Stimulated activated naive B cell treated with anti-CD40 and anti-IgM and Interleukin-4, amounts not matched to agents 10 μg/mL and 1 μg/mL and 100 μg/mL, for 72 hours (primary cell): ENCODE results near the gene SLC31A2.

Experiments used
- ATAC-seq, 2 donors: fragments of 150-1000 bp; cut with Tn5 transposase; replicated peaks; 2 replicates each; pipeline ENCODE4 v1.10.0; 2021; ENCODE audit warnings: moderate library complexity in 1 of 2
- DNase-seq: peaks from one replicate; pipeline ENCODE4 v3.0.0; 2021
- H3K27ac Mint-ChIP-seq: one replicate; pipeline ENCODE4 v1.8.0; 2022; ENCODE audit warnings: mild to moderate bottlenecking, mixed read lengths
- H3K27me3 Mint-ChIP-seq, 2 donors: one replicate each; pipeline ENCODE4 v1.8.0; 2022; ENCODE audit warnings: mixed read lengths in 2 of 2
- H3K36me3 Mint-ChIP-seq, 2 donors: one replicate each; pipeline ENCODE4 v1.8.0; 2022; ENCODE audit warnings: mixed read lengths in 2 of 2, mild to moderate bottlenecking in 1 of 2
- H3K4me1 Mint-ChIP-seq, 2 donors: one replicate each; pipeline ENCODE4 v1.8.0; 2022; ENCODE audit warnings: mixed read lengths in 2 of 2, mild to moderate bottlenecking in 1 of 2
- H3K4me3 Mint-ChIP-seq, 2 donors: one replicate each; pipeline ENCODE4 v1.8.0; 2022; ENCODE audit warnings: mild to moderate bottlenecking in 2 of 2, mixed read lengths in 2 of 2, moderate library complexity in 1 of 2
- H3K9me3 Mint-ChIP-seq, 2 donors: one replicate each; pipeline ENCODE4 v1.8.0; 2022; ENCODE audit warnings: mixed read lengths in 2 of 2, mild to moderate bottlenecking in 1 of 2

Gene SLC31A2

DNA sequence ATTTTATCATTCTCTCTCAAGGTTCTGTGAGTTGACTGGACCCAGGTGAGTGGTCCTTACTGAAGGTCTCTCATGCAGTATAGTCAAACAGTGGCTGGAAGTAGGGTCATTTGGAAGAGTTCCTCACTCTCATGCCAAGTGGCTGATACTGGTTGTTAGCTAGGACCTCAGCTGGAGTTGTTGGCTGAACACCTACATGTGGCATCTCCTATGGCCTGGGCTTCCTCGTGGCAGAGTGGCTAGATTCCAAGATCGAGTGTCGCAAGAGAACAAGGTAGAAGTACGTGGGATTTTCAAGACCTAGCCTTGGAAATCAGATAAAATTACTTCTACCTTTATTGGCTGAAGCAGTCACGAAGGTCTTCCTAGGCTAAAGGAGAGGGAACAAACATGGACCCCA lies 7.6 kb downstream of the SLC31A2 start:
- Mint-ChIP-seq H3K9me3 (no peaks in the 10 kb centered on the region), H3K27ac (no peak overlapping the region), H3K36me3 (peaks cover 34 to 41% of the 10 kb centered on the region in 2 donors), H3K4me3 (no peak overlapping the region), H3K27me3 (no peaks in the 10 kb centered on the region), H3K4me1 (peaks cover 12 to 17% of the 10 kb centered on the region in 2 donors)
- DNase-seq (no peak), ATAC-seq (no peak)

GRCh38 chr9:113160571-113160970 lies 9.8 kb downstream of the SLC31A2 start:
- Mint-ChIP-seq H3K36me3 (peaks cover 37 to 47% of the 10 kb centered on the region in 2 donors), H3K27me3 (no peaks in the 10 kb centered on the region), H3K27ac (peak overlapping the region; percentile 81), H3K9me3 (no peaks in the 10 kb centered on the region), H3K4me3 (no peak overlapping the region), H3K4me1 (peaks cover 11 to 15% of the 10 kb centered on the region in 2 donors)
- DNase-seq = no peak
- ATAC-seq = no peak

DNA sequence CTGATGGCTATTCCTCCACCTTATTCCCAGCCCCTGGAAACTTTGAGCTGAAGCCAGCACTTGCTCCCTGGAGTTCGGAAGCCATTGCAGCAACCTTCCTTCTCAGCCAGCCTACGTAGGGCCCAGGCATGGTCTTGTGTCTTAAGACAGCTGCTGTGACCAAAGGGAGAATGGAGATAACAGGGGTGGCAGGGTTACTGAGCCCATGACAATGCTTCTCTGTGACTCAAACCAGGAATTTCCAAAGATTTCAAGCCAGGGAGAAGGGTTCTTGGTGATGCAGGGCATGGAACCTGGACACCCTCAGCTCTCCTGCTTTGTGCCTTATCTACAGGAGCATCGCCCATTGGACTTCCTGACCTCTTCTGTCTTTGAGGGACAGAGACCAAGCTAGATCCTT lies 12.2 kb downstream of the SLC31A2 start:
- no peaks in the 10 kb centered on the region for H3K27me3 Mint-ChIP-seq
- no peak overlapping the region for H3K4me3 Mint-ChIP-seq
- ATAC-seq (no peak), DNase-seq (no peak)
- peaks cover 0 to 2% of the 10 kb centered on the region in 2 donors for H3K4me1 Mint-ChIP-seq
- H3K36me3 Mint-ChIP-seq = peaks cover 37 to 62% of the 10 kb centered on the region in 2 donors
- no peaks in the 10 kb centered on the region for H3K9me3 Mint-ChIP-seq
- no peak overlapping the region for H3K27ac Mint-ChIP-seq

DNA sequence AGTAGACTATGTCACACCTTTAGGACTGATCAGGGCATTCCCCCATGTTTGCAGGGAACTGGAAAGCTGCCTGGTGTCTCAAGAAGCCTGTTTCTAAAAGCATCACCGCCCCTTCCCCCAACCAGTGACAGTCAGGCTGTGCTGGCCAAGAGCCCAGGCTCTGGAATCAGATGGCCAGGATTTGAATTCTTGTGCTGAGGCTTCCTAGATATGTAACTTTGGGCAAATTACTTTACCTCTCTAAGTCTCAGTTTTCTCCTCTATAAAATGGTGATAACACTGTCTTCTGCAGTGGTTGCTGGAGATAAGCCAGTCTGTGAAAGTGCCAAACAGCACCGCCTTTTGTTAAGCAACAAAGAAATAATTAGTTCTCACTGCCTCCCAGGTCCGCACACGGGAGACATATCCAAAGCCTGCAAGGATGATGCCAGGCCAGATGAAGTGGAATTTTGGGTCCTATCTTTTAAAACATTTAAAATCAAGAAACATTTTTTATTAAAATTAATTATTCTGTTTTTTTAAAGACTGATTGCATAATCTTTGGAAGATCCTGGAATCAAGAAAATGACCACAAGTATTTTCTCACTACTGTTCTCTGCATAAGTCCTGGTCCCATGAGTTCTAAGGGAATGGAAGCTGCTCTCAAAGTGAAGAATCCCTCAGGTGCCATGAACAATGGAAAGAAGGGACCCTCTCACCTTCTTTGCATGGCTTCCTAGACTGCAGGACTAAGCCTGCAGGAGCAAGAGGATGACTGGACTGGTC lies 13.9 kb downstream of the SLC31A2 start:
- no peak for ATAC-seq
- no peak for DNase-seq
- no peak overlapping the region for H3K4me3 Mint-ChIP-seq
- H3K4me1 Mint-ChIP-seq = peaks cover 0 to 2% of the 10 kb centered on the region in 2 donors
- H3K27ac Mint-ChIP-seq = no peak overlapping the region
- no peaks in the 10 kb centered on the region for H3K9me3 Mint-ChIP-seq
- H3K36me3 Mint-ChIP-seq = peaks cover 42 to 69% of the 10 kb centered on the region in 2 donors
- no peaks in the 10 kb centered on the region for H3K27me3 Mint-ChIP-seq

GRCh38 chr9:113166039-113166438 lies 15.2 kb downstream of the SLC31A2 start:
- H3K36me3 Mint-ChIP-seq = peaks cover 45 to 72% of the 10 kb centered on the region in 2 donors
- ATAC-seq (no peak), DNase-seq (no peak)
- no peaks in the 10 kb centered on the region for H3K27me3 Mint-ChIP-seq
- no peak overlapping the region for H3K27ac Mint-ChIP-seq
- no peaks in the 10 kb centered on the region for H3K4me1 Mint-ChIP-seq
- H3K4me3 Mint-ChIP-seq = no peak overlapping the region
- no peaks in the 10 kb centered on the region for H3K9me3 Mint-ChIP-seq

GRCh38 chr9:113168809-113169208 lies 18.0 kb downstream of the SLC31A2 start:
- H3K36me3 Mint-ChIP-seq = peaks cover 54 to 70% of the 10 kb centered on the region in 2 donors
- no peaks in the 10 kb centered on the region for H3K27me3 Mint-ChIP-seq
- H3K4me3 Mint-ChIP-seq = no peak overlapping the region
- H3K9me3 Mint-ChIP-seq = peaks cover 6 to 8% of the 10 kb centered on the region in 2 donors
- no peak for ATAC-seq
- no peak overlapping the region for H3K27ac Mint-ChIP-seq
- no peak for DNase-seq
- no peaks in the 10 kb centered on the region for H3K4me1 Mint-ChIP-seq

DNA sequence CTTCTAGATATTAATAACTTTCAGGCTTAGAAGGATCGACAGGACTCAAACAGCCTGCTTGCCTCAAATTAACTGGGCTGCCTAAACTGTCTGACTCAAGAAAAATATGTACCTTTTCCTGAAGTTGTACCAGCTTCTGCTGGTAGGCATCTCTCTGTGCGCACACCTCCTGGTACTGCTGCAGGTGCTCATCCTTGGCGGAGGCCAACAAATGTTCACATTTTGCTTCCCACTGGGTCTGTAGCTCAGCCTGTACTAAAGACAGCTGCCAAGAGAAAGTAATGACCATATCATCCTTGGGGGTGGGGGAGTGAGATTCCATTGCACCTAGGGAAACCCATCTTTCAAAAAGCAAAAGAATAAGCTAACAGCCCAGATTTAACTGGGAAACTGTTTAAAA lies 22.5 kb downstream of the SLC31A2 start:
- H3K4me3 Mint-ChIP-seq = no peak overlapping the region
- H3K27ac Mint-ChIP-seq = no peak overlapping the region
- peaks cover 6 to 8% of the 10 kb centered on the region in 2 donors for H3K9me3 Mint-ChIP-seq
- peaks cover 4 to 8% of the 10 kb centered on the region in 2 donors for H3K4me1 Mint-ChIP-seq
- no peak for ATAC-seq
- no peaks in the 10 kb centered on the region for H3K27me3 Mint-ChIP-seq
- no peak for DNase-seq
- H3K36me3 Mint-ChIP-seq = peaks cover 71 to 74% of the 10 kb centered on the region in 2 donors

GRCh38 chr9:113176803-113177202 lies 26.0 kb downstream of the SLC31A2 start:
- no peak overlapping the region for H3K4me3 Mint-ChIP-seq
- ATAC-seq = no peak
- peaks cover 58 to 66% of the 10 kb centered on the region in 2 donors for H3K36me3 Mint-ChIP-seq
- peaks cover 6 to 8% of the 10 kb centered on the region in 2 donors for H3K9me3 Mint-ChIP-seq
- H3K27me3 Mint-ChIP-seq = no peaks in the 10 kb centered on the region
- no peak for DNase-seq
- H3K4me1 Mint-ChIP-seq = peaks cover 4 to 11% of the 10 kb centered on the region in 2 donors
- no peak overlapping the region for H3K27ac Mint-ChIP-seq

GRCh38 chr9:113177251-113177650 lies 26.4 kb downstream of the SLC31A2 start:
- peaks cover 54 to 66% of the 10 kb centered on the region in 2 donors for H3K36me3 Mint-ChIP-seq
- peaks cover 4 to 11% of the 10 kb centered on the region in 2 donors for H3K4me1 Mint-ChIP-seq
- no peaks in the 10 kb centered on the region for H3K27me3 Mint-ChIP-seq
- ATAC-seq = no peak
- H3K27ac Mint-ChIP-seq = no peak overlapping the region
- no peak for DNase-seq
- no peak overlapping the region for H3K4me3 Mint-ChIP-seq
- peaks cover 6 to 8% of the 10 kb centered on the region in 2 donors for H3K9me3 Mint-ChIP-seq

DNA sequence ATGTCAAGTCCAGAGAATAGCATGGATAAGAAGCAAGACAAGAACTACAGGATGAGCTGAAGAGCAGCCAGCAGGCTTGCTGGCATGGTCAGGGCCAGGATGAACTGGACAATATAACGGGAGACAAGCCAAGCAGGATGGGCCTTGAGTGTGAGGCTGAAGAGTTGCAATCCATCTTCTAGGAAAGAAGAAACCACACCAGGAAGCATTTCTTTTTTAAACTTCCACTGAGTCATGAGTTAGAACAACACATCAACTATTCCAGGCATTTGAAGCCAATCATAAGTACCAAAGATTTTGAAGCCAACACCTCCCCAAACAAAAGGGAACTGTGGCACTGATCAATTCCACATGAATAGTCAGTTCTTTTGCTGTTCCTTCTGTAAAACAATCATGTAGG lies 27.3 kb downstream of the SLC31A2 start:
- Mint-ChIP-seq H3K4me3 (no peak overlapping the region), H3K4me1 (peaks cover 4 to 11% of the 10 kb centered on the region in 2 donors), H3K27me3 (no peaks in the 10 kb centered on the region), H3K27ac (peak overlapping the region; percentile 4), H3K36me3 (peaks cover 50 to 64% of the 10 kb centered on the region in 2 donors), H3K9me3 (peaks cover 0 to under 1% of the 10 kb centered on the region in 2 donors)
- DNase-seq (no peak), ATAC-seq (no peak)

DNA sequence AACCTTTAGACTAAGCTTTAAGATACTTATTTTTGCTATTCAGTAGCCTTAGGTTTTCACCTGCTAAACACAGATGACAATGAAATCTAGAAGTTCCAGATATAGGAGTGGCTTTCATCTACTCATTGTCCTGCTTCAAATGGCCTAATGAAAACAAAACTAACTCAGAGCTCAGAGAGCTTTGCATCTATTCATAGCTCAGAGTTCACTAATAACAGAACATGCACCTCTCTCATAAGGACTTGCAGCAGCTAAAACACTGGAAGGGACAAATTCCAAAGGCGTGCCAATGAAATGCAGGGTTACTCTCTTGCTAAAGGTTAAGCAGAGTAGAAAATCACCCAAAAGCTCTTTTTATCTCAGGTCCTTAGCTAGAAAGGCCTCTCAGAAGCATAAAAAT lies 29.0 kb downstream of the SLC31A2 start:
- Mint-ChIP-seq H3K4me1 (peaks cover 4 to 11% of the 10 kb centered on the region in 2 donors), H3K36me3 (peaks cover 38 to 67% of the 10 kb centered on the region in 2 donors), H3K27me3 (no peaks in the 10 kb centered on the region), H3K9me3 (no peaks in the 10 kb centered on the region), H3K4me3 (no peak overlapping the region), H3K27ac (no peak overlapping the region)
- no peak for DNase-seq
- ATAC-seq = no peak

DNA sequence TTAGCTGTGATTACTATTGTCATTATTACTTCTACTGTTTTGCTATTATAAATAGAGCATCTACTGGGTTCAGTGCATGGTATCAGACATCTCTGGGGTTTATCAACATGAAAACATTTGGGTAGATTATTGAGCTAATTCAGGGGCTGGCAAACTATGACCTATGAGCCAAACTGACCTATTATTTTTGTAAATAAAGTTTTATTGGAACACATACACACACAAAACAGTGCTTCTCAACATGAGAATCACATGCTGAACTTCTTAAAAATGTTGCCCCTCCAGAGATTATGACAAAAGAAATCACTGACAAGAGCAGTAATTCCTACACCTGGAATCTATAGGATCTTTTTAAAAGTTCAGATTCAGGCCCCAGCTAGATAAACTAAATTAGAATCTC lies 30.4 kb downstream of the SLC31A2 start:
- DNase-seq = no peak
- H3K4me1 Mint-ChIP-seq = peaks cover 4 to 11% of the 10 kb centered on the region in 2 donors
- H3K36me3 Mint-ChIP-seq = peaks cover 39 to 75% of the 10 kb centered on the region in 2 donors
- no peaks in the 10 kb centered on the region for H3K9me3 Mint-ChIP-seq
- no peak for ATAC-seq
- no peaks in the 10 kb centered on the region for H3K27me3 Mint-ChIP-seq
- no peak overlapping the region for H3K27ac Mint-ChIP-seq
- no peak overlapping the region for H3K4me3 Mint-ChIP-seq

DNA sequence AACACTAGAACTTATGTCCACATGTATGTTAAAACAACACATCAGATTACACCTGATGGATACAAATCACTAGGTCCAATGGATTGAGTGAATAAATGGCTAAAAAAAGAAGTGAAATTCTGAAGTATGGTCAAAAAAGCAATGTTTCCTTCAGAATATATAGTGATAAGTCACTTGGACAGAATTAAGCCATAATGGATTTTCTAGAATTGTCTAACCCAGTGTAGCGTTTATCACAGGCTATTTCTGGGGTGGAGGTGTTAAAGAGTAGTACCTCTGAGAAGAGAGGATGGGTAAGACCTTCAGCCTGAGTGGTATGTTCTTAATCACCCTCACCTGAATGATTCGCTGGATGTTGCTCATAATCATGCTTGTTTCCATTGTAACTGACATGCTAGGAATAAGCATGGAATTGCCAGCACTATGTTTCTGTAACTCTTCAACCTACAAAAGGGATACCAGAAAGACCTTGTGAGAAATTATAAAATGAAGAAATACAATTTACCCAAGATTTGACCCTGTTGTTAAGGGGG lies 33.2 kb downstream of the SLC31A2 start:
- DNase-seq (no peak), ATAC-seq (no peak)
- Mint-ChIP-seq H3K4me1 (no peaks in the 10 kb centered on the region), H3K27ac (no peak overlapping the region), H3K27me3 (no peaks in the 10 kb centered on the region), H3K4me3 (no peak overlapping the region), H3K9me3 (no peaks in the 10 kb centered on the region), H3K36me3 (peaks cover 34 to 69% of the 10 kb centered on the region in 2 donors)

DNA sequence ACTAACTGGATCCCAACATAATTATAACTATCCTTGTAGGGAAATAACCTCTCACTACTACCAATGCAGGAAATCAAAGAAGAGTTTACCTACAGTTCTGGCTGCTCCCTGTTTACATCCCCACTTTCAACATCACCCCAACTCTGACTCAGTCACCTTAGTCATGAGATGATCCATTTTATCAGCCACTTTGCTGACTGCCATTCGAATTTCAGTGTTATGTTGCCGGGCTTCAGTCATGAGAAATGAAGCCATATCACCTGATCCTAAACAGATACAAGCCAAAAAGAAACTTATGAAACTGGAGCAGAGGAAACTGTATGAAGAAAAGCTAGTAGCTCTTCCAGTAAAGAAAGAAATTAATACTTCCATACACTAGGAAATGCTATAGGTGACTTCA lies 33.7 kb downstream of the SLC31A2 start:
- H3K4me1 Mint-ChIP-seq = no peaks in the 10 kb centered on the region
- peaks cover 32 to 66% of the 10 kb centered on the region in 2 donors for H3K36me3 Mint-ChIP-seq
- no peak overlapping the region for H3K4me3 Mint-ChIP-seq
- DNase-seq (no peak), ATAC-seq (no peak)
- no peaks in the 10 kb centered on the region for H3K9me3 Mint-ChIP-seq
- no peak overlapping the region for H3K27ac Mint-ChIP-seq
- H3K27me3 Mint-ChIP-seq = no peaks in the 10 kb centered on the region

- no peaks in the 10 kb centered on the region for H3K27me3 Mint-ChIP-seq
- H3K4me1 Mint-ChIP-seq = no peaks in the 10 kb centered on the region
- H3K36me3 Mint-ChIP-seq = peaks cover 33 to 68% of the 10 kb centered on the region in 2 donors
- ATAC-seq (no peak), DNase-seq (no peak)
- H3K4me3 Mint-ChIP-seq = no peak overlapping the region
- H3K9me3 Mint-ChIP-seq = no peaks in the 10 kb centered on the region
- H3K27ac Mint-ChIP-seq = no peak overlapping the region
These were observed 34.5 kb downstream of the SLC31A2 start for GRCh38 chr9:113185271-113185670.
